Dermis blood vessel endothelial cell (primary cell): Measurements from ENCODE around the gene IFI35. TPM values are rescaled to one million over a fixed set of nuclear protein-coding genes. Genes with fewer than 3 reads are reported as not detected.
"Not testable (repeated sequence)": the region's sequence is repeated elsewhere in the genome, so short reads cannot be mapped to it uniquely, and the experiment has no call there.

Source experiments
- DNase-seq: peaks from one replicate; pipeline ENCODE4 v3.0.0; 2010
- total RNA-seq: library from RNA; depleted of rRNA; stranded (reverse); fragments of >200 nt; gene quantifications from 2 replicates; pipeline ENCODE4 v1.2.3, GENCODE V29; 2014

IFI35 gene
- total RNA-seq, 1 donor from 2014 or later = 19.4 TPM

DNA sequence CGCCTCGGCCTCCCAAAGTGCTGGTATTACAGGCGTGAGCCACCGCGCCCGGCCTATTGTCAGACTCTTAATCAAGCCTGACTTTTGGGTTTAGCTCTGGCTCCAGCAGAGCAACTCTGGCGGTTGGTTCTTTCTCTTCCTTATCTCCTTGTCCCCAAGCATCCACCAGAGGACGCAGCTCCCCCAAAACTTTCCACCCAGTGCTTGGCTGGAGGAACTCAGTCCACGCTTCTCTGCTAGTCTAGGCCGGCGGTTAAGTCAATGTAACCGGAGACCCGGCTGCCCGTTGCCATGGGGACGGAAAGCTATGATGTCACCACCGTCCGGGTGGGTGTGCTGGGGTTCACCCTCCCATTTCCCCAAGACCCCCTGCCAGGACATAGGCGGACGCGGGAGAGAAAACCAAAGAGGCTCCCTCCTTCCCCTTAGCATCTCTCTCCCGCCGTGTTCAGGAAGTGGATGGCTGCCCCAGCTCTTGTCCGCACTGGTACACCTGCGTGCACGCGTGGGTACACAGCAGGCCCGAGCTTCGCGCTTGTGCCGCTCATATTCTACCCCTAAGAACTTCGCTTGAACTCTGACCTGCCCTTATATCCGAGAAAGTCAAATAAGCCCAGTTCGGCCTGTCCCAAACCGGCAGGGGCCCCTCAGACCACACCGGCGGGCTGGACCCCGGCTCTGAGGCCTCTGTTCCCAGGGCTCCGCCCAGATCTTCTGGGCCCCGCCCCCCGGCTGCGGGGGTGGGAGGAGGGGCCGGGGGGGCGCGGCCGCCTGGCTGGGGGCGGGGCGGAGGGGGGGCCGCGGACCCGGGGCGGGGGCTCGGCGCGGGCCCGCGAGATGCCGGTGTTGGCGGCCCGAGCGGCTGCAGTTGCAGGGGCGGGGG, 18.1 kb downstream of the IFI35 start, which contains the start of gene RND2:
RND2 (plus strand) TSS at position 825 of the 883 bp plus-strand sequence. CDS start 117 bp downstream, outside the sequence.
- peak; percentile 97 for DNase-seq

DNA sequence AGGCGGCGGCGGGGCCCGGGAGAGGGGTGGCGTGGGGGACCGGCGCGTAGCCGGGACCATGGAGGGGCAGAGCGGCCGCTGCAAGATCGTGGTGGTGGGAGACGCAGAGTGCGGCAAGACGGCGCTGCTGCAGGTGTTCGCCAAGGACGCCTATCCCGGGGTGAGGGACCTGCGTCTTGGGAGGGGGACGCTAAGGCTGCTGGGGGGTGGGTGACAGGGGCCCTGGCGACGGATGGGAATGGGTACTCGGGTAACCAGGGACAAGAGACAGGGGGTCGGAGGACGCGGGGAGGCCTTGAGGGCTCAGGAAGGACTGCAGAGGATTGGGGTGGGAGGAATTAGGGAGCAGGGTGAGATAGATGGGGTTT, 18.7 kb downstream of the IFI35 start:
- no peak for DNase-seq

DNA sequence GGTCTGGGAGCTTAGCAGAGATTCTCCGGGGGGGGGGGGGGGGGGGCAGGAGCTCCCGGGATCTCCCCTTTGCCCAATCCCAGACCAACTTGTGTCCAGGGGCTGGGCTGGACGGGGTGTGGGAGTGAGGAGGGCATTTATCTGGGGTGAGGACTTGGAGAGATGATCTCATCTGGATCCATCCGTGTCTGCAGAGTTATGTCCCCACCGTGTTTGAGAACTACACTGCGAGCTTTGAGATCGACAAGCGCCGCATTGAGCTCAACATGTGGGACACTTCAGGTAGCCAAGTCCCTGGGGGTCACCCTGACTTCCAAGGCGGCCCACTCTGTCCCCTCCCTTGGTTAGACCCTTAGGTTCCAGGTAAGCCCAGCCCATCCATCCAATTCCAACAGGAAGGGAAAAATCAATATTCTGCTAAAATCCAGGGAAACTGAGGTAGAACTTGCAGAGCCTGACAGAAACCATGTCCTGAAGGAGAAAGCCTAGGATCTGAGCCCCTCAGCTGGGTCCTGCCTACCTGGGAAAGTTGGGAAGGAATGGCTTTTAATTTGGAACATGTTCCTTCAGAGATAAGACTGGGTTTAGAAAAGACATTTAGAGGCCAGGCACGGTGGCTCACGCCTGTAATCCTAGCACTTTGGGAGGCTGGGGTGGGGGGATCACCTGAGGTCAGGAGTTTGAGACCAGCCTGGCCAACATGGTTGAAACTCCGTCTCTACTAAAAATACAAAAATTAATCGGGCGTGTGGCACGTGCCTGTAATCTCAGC, 19.4 kb downstream of the IFI35 start:
- DNase-seq = no peak

DNA sequence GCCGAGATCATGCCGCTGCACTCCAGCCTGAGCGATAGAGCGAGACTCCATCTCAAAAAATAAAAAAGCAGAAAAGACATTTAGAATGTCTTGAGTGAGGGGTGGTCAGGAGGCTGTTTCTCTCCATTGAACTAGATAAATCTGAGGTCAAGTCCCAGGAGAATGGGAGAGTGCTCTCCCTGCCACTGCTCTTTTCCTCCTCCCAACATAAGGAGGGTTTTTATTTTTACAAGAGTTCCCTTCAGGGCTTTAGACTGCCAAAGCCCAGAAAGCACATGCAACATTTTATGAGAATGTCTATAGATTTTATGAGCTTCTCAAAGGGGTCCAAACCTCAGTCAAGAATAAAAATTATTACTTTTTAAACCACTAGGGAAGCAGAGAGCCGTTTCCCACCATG, 20.0 kb downstream of the IFI35 start:
- no peak for DNase-seq

DNA sequence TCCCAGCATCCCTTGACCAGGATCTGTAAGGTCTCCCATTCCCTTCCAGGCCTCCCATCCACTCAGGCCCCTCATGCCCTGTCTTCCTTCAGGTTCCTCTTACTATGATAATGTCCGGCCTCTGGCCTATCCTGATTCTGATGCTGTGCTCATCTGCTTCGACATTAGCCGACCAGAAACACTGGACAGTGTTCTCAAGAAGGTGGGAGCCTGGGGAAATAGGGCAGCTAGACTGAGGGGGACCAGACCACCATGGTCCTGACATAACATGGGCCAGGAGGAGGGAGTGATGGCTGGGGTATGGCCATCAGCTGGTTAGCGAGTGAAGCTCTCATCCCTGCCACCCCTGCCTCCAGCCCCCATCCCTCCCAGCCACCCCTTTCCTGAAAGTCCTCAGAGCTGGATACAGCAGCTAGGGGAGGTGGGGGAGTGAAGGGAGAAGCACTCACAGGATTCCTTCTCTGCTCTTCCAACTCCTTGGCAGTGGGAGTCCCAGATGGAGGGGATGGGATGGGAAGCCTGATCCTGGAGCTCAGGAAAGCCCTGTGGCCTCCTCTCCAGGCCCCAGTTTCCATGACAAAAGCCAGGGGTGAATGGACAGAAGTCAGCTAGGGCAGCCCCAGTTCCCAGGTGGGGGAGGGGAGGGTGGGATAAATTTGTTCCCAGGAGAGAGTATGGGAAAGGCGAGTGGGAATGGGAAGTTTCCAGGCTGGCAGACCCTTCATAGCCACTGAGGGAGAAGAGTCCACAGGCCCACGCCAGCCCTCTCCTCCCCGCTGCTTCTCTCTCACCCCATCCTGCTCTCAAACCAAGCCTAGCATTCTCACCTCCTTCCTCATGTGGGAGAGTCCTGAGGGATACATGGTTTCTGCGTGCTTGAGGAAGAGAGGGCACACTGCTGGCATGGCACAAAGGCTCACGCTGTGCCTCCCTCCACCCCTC, 20.8 kb downstream of the IFI35 start:
- no peak for DNase-seq

DNA sequence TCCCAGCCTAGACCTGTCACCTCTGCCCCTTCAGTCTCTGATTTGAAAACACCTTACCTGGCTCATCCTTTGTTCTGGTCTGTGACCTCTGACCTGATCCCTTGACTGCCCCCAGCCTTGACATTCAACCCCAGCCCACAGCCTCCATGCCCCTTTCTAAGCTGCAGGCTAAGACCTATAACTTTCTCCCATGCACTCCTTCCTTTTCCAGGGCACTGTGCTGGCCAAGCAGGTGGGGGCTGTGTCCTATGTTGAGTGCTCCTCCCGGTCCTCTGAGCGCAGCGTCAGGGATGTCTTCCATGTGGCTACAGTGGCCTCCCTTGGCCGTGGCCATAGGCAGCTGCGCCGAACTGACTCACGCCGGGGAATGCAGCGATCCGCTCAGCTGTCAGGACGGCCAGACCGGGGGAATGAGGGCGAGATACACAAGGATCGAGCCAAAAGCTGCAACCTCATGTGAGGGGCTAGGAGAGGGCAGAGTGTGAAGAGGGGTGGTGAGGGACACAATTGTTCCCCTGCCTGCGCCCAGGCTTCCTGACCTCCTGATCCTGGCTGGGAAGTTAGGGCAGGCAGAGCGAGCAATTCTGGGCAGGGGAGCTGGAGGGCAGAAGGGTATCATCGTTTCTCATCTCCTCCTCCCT, 21.8 kb downstream of the IFI35 start:
- no peak for DNase-seq

DNA sequence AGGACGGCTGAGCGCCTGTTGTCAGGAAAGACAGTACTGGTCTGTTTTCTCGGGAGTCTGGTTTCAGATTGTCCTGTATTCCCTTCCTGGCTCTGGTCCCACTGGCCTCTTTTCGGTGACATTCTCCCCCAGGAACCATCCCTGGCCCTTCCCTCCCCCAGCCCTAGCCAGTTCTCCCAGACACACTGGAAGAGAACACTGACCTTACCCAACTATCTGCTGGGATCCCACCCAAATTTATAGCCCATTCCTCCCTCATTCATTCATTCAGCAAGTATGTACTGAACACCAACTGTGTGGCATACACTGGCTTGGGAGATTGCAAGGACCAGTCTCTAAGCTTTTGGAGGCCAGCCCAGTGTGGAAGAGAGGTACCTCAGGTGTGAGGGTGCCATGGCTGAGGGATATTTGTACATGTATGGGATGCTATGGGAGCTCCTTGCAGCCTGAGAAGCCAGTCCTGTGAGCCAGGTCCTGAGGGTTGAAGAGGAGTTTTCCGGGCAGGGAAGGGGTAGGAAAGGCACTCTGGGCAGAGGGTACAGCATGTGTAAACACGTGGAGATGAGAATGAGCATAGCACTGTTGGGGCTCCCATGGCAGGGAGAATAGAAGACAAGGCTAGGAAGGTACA, 23.7 kb downstream of the IFI35 start:
- no peak for DNase-seq

DNA sequence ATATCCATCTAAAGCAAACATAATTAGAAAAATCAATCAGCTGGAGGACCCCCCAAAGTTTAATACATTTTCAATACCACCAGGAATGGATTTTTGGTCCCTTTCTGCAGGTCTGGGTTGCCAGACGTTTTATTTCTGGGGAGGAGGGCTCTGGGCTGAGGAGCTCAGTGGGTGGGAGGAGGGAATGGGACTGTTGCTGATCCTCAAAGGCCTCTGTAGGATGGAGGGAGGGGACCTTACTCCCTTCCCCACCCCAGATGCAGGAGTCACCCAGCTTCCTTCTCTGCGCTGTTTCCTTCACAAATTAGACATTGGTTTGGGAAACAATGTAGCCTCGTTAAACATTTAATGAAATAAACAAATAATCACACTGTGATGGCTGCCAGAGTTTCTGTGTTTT, 25.1 kb downstream of the IFI35 start:
- DNase-seq = no peak

DNA sequence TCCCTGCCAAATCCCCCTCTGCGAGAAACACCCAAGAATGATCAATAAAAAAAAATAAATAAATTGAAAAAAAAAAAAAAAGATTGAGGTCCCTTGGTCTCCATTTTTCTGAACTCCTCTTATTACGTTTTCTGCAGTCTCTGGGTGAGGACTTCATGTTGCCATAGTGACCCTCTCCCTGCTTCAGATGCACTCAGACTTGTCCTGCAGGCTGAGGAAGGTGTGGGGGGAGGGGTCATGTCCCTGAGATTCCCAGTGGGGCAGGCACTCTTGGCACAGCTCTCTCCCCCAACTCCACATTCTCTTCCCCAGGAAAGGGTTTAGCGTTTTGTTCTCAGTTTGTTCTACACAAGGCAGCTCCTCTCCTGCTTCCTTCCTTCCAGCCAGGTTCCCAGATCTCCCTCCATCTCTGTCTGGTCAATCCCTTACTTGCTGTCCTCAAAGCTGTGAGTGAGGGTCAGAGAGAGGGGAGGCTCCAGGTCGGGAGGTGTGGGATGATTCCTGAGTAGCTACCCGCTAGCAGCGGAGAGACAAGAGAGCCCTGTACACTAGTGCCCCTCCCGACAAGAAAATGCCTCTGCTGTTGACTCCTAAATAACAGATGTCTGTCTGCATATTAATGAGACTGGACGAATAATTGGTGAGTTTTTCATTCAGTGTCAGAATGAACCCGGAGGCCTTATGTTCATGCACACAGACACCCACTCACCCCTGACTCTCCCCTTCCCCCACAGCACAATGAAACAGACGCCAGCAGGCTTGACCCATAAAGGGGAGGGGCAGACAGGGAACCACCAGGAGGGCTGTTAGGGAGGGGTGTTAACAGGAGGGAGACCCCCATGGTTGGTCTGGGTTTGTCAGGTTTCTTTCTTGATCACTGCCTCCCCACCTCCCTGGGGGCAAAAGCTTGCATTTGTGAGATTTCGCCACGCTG, 27.6 kb downstream of the IFI35 start:
- no peak for DNase-seq

DNA sequence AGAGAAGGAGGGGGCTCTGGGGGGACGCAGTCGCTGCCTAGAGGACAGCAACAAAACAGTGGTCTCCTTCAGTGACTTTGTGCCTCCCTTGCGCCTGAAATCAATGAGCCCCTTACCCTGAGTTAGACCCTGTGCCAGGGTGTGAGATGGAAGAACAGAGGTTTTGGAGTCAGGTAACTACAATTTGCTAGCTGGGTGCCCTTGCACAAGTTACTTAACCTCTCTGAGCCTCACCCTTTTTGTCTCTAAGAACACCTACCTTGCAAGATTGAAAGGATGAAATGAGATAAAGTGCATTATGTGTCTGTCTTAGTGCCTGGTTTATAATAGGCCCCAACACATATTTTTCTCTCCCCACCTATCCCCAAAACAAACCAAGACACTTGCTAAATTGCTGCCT, 28.3 kb downstream of the IFI35 start:
- no peak for DNase-seq

DNA sequence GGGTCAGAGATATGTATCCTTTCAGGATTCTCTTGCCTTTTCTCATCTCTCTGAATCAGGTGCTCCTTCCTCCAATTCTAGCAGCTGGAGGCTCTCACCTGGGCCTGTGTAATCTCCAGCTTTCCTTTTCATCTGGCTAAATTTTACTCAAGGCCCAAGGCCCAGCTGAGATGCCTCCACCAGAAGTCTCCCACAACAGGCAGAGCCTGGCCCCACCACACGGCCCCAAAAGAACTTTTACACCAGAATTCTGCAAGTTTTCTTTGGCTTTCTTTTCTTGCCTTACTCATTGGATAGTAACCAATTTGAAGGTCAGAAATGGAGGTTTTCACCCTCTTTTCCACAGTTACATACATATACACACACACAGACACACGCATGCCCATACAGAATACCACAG, 33.1 kb downstream of the IFI35 start:
- DNase-seq = no peak

DNA sequence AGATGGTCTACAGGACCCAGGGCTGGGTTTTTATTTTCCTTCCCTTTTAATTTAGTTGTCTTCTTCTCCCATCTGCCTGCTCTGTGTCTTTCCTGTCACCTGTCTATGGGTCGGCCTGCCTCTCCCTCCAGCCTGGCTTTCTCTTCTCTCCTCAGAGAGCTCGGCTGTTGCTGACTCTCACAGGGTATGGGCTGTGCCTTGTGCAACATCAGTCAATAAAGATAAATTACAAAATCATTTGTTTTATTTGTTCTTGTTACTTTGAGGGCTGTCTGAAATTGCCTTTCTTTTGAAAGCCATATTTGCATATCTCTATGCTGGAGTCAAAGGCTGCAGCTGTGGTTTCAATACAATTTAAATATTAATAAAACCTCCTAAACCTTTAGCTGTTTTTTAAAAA, 34.1 kb downstream of the IFI35 start:
- no peak for DNase-seq

DNA sequence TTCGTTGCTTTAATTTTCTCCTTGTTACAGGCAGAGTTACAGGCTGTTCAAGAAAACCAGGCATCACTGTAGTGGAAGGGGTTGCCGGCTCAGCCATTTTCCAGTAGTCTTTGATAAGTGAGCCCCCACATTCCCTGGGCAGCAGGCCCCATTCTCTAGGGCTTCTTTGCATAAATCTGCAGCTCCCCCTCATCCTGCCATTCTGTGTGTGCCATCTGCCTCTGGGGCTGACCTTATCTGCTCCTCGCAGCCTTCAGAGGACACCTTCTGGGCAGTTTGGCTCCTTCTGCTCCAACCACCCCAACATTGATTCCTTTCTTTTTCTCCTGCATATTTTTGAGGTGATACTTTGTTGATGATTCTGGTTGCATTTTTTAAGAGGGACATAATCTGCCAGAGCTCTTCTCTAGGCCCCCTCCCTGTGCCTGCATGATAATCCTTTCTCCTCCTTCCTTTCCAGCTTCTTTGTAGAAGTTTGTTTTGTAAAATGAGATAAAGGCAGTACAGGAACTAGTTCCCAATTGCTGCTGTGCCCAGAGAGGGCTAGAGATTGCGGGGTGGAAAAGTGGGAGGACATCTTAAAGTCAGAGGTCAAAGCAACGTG, 35.5 kb downstream of the IFI35 start:
- no peak for DNase-seq

DNA sequence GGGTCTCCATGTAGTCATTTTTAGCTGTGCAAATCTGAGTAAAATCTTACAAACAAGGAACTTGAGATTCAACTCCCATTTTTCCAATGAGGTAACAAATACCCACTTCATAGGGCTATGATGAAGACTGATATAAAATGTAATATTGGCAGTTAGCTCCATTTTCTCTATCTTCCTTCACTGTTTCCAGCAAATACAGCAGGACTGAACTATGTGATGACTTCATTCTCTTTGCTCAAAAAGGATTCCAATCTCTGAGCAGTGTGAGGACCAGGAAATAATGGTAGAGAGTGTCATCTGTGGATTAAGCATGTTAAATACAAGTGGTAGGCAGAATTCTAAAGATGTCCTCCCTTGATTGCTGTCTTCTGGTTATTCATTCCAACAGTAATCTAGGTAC, 36.7 kb downstream of the IFI35 start:
- DNase-seq = no peak

DNA sequence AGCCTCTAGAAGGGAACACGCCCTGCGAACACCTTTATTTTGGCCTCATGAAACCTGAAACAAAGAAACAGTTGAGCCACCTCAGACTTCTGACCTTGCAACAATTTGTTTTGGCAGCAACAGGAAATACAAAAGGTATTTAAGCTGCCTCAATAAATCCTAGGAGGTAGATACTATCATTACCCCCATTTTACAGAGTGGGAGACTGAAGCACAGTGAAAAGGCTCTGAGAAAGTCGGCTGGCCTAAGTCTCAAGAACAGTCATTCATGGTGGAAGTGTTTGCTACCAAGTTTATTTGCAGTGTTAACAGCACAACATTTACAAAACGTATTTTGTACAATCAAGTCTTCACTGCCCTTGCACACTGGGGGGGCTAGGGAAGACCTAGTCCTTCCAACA, 37.4 kb downstream of the IFI35 start:
- DNase-seq = no peak

DNA sequence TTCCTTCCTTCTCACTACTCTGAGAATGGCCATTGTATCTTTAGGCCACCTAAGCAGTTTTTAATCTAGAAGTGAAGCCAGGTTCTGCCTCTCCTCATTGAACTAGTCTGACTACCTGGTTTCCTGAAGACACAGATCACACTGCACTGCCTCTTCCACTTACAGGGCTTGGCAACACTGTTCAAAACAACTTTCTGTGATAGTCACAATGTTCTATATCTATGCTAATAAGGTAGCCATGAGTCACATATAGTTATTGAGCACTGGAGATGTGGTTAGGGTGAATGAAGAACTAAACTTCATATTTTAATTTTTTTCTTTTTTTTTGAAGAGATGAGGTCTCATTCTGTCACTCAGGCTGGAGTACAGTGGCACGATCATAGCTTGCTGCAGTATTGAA, 45.4 kb downstream of the IFI35 start:
- no peak for DNase-seq

DNA sequence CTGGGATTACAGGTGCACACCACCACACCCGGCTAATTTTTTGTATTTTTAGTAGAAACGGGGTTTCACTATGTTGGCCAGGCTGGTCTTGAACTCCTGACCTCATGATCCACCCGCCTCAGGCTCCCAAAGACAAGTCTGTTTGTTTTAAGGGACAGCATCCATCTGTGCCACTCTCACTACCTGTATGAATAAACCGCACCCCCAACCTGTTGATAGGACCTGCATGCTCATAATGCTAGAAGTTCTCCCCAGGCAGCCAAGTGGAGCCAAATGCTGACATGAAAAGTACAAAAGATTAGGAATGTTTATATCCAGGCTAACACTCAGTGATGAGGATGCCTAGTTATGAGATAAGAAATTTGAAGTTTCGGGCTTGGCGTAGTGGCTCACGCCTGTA, 46.4 kb downstream of the IFI35 start:
- DNase-seq = not testable (repeated sequence)

DNA sequence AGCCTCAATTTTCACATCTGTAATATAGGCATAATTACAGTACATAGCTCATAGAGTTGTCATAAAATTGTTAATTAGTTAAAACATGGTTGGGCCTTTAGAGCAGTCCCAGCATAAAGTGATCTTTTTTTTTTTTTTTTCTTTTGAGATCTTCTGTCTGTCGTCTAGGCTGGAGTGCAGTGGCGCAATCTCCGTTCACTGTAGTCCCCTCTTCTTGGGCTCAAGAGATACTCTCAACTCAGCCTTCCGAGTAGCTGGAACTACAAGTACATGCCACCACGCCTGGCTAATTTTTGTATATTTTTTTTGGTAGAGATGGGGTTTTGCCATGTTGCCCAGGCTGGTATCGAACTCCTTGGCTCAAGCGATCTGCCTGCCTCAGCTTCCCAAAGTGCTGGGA, 49.5 kb downstream of the IFI35 start:
- no peak for DNase-seq

DNA sequence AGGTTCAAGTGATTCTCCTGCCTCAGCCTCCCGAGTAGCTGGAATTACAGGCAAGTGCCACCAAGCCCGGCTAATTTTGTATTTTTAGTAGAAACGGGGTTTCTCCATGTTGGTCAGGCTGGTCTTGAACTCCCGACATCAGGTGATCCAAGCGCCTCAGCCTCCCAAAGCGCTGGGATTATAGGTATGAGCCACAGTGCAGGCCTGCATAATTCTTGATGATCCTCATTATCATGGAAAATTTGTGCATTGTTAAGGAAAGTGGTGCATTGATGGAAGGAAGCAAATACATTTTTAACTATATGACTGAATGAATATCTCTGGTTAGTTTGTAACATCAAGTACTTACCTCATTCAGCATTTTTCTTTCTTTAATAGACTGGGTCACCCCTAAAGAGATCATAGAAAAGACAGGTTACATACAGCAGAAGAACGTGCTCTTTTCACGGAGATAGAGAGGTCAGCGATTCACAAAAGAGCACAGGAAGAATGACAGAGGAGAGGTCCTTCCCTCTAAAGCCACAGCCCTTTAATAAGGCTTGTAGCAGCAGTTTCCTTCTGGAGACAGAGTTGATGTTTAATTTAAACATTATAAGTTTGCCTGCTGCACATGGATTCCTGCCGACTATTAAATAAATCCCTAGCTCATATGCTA, 56.5 kb downstream of the IFI35 start:
- no peak for DNase-seq
